ENCODE results near the gene GMPPB.

GMPPB gene

DNA sequence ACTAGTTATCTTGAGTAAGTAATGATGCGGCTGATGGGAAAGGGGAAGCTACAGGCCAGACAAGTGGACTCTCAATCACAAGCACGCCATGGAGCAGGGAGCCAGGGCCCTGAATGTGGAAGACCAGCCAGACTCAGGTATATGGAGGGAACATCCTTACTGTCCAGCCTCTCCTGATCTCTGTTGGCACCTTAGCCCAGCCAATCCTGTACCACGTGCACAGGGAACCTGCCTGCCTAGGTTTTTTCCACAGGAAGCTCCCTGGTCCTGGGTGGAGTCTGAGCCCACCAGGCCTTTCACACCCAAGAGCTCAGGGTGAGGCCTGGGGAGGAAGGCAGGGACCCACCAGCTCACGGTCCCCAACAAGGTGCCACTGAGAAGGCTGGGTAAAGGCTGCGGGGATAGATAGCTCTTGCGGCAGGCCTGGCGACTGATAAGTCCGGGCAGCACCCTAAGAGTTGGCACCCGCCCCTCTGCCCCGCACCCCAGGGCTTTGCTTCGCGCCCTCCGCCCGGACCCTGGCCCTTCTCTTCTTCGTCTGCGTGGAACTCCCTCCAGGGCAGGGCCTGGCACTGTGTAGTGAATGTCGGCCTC lies 50.5 kb downstream of the GMPPB start:
- no peak for DNase-seq

- DNase-seq: no peak
Measured at GRCh38 chr3:49671291-49672288, 52.2 kb downstream of the GMPPB start.

DNA sequence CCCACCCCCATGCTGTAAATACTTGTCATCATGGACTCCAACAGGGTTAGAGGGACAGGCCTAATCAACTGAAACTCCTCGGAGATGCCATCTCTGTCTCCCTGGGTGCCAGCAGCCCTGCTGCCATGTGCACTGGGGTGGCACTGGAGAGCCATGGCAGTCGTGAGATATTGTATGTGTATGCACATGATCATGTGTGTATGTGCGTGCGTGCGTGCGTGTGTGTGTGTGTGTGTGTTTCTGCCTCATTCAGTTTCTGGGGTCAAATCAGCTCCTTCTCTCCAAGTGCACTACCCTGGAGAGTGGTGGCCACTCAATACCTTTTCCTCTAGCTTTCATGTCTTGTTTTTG lies 52.8 kb downstream of the GMPPB start:
- no peak for DNase-seq

Data from anterior cingulate cortex (tissue), 58 donors.